ENCODE results near the gene MPZL1. TPM values are rescaled to one million over a fixed set of nuclear protein-coding genes. Genes with fewer than 3 reads are reported as not detected.
A peak's percentile ranks its signal among the peaks of the same experiment; 100 is the strongest.

The MPZL1 gene
- total RNA-seq, 1 donor from 2014 or later, result 85.5 TPM

DNA sequence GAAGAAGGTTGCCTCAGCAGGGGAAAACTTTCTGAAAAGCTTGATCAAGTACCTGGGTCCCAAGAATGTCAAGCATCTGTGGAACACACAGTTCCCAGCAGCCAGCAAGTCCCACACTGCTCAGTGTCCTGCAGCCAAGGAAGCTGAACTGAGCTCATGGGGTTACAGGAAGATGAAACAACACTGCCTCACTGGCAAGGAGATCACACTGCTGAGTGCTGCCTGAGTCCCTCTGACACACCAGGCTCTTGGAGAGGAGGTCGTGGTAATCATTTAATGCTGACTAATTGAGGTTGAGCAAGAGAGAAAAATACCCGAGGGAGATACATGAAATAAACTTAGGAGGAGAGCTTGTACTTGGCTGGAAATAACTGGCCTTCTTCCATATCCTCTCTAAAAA is 75.2 kb downstream of the MPZL1 start:
- no peak overlapping the region for H3K4me3 ChIP-seq (ENCODE audit: low read depth, low read length)
- DNase-seq (ENCODE audit: low read depth), result peak; percentile 97
- H3K27me3 ChIP-seq (ENCODE audit: control insufficient read depth, insufficient read depth, low read length), result no peaks in the 10 kb centered on the region
- TF ChIP-seq, protein P1, sequence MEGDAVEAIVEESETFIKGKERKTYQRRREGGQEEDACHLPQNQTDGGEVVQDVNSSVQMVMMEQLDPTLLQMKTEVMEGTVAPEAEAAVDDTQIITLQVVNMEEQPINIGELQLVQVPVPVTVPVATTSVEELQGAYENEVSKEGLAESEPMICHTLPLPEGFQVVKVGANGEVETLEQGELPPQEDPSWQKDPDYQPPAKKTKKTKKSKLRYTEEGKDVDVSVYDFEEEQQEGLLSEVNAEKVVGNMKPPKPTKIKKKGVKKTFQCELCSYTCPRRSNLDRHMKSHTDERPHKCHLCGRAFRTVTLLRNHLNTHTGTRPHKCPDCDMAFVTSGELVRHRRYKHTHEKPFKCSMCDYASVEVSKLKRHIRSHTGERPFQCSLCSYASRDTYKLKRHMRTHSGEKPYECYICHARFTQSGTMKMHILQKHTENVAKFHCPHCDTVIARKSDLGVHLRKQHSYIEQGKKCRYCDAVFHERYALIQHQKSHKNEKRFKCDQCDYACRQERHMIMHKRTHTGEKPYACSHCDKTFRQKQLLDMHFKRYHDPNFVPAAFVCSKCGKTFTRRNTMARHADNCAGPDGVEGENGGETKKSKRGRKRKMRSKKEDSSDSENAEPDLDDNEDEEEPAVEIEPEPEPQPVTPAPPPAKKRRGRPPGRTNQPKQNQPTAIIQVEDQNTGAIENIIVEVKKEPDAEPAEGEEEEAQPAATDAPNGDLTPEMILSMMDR (IDR thresholded peaks at IDR 0.05; ENCODE audit: insufficient read depth, low read length, poor library complexity, severe bottlenecking), result peak; percentile 16
- no peaks in the 10 kb centered on the region for H3K36me3 ChIP-seq (ENCODE audit: control insufficient read depth, insufficient read depth, low read length)

DNA sequence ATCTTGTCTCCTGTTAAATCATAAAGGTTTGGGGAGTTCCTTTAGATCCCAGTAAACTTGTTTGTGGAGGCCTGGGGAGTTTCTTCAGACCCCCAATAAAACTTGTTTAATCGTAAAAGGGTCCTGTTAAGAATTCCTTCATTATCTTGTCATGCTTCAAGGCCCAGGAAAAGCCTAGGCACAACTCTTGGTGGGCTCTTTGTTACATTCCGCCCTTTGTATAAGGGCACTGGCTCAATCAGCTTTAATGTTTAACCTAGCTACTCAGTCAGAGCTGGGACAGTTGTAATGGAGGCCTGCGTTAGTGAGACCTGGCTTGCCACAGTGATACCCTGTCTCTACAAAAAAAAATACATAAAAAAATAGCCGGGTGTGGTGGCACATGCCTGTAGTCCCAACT is 77.2 kb downstream of the MPZL1 start:
- no peak for DNase-seq (ENCODE audit: low read depth)
- H3K27me3 ChIP-seq (ENCODE audit: control insufficient read depth, insufficient read depth, low read length), result no peaks in the 10 kb centered on the region
- H3K4me3 ChIP-seq (ENCODE audit: low read depth, low read length), result no peak overlapping the region
- H3K36me3 ChIP-seq (ENCODE audit: control insufficient read depth, insufficient read depth, low read length), result no peaks in the 10 kb centered on the region
- TF ChIP-seq, protein P1 (IDR thresholded peaks at IDR 0.05; ENCODE audit: insufficient read depth, low read length, poor library complexity, severe bottlenecking), result no peak

DNA sequence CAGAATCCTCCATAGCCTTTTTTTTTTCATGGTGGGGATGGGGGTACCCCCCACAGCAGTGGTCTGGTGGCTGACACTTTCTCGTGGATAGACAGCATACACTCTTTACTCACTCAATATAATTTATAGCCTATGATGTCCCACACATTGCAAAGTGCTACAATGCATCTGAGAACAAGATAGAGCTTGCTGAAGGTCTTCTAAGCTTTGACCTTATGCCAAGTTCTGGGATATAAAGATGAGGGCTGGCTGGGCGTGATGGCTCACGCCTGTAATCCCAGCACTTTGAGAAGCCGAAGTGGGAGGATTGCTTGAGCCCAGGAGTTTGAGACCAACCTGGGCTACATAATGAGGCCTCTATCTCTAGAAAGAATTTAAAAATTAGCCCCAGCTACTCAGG is 78.0 kb downstream of the MPZL1 start:
- TF ChIP-seq, protein P1 (IDR thresholded peaks at IDR 0.05; ENCODE audit: insufficient read depth, low read length, poor library complexity, severe bottlenecking), result no peak
- DNase-seq (ENCODE audit: low read depth), result no peak
- no peaks in the 10 kb centered on the region for H3K27me3 ChIP-seq (ENCODE audit: control insufficient read depth, insufficient read depth, low read length)
- H3K36me3 ChIP-seq (ENCODE audit: control insufficient read depth, insufficient read depth, low read length), result no peaks in the 10 kb centered on the region
- no peak overlapping the region for H3K4me3 ChIP-seq (ENCODE audit: low read depth, low read length)

DNA sequence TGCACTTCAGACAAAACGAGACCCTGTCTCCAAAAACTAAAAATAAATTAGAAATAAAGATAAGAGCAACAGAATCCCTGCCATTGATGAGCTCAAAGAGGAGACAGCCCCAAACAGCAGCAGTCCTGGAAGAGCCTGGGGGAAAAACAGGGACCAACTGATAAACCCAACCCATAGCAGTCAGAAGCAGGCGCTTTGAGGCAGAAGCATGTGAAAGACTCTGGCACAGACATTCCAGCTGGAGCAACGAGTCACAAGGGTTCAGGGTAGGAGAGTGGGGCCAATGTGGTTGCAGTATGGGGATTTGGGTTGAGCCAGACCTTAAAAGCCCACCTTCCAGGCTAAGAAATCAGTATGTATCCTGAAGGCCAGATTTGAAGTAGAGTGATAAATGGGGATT is 78.5 kb downstream of the MPZL1 start:
- no peak overlapping the region for H3K4me3 ChIP-seq (ENCODE audit: low read depth, low read length)
- H3K36me3 ChIP-seq (ENCODE audit: control insufficient read depth, insufficient read depth, low read length), result no peaks in the 10 kb centered on the region
- no peaks in the 10 kb centered on the region for H3K27me3 ChIP-seq (ENCODE audit: control insufficient read depth, insufficient read depth, low read length)
- TF ChIP-seq, protein P1 (IDR thresholded peaks at IDR 0.05; ENCODE audit: insufficient read depth, low read length, poor library complexity, severe bottlenecking), result no peak
- no peak for DNase-seq (ENCODE audit: low read depth)

DNA sequence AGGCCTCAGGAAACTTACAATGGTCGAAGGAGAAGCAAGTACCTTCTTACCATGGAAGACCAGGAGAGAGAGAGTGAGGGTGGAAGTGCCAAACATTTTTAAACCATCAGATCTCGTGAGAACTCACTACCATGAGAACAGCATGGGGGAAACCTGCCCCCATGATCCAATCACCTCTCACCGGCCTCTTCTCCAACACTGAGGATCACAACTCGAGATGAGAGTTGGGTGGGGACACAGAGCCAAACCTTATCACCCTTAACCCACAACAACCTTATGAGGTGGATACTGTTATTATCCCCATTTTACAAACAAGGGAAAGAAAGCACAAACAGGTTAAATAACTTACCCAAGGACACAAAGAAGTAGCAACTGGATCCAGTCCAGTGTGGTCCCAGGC is 80.5 kb downstream of the MPZL1 start:
- no peaks in the 10 kb centered on the region for H3K27me3 ChIP-seq (ENCODE audit: control insufficient read depth, insufficient read depth, low read length)
- DNase-seq (ENCODE audit: low read depth), result no peak
- H3K4me3 ChIP-seq (ENCODE audit: low read depth, low read length), result no peak overlapping the region
- TF ChIP-seq, protein P1 (IDR thresholded peaks at IDR 0.05; ENCODE audit: insufficient read depth, low read length, poor library complexity, severe bottlenecking), result no peak
- H3K36me3 ChIP-seq (ENCODE audit: control insufficient read depth, insufficient read depth, low read length), result no peaks in the 10 kb centered on the region

DNA sequence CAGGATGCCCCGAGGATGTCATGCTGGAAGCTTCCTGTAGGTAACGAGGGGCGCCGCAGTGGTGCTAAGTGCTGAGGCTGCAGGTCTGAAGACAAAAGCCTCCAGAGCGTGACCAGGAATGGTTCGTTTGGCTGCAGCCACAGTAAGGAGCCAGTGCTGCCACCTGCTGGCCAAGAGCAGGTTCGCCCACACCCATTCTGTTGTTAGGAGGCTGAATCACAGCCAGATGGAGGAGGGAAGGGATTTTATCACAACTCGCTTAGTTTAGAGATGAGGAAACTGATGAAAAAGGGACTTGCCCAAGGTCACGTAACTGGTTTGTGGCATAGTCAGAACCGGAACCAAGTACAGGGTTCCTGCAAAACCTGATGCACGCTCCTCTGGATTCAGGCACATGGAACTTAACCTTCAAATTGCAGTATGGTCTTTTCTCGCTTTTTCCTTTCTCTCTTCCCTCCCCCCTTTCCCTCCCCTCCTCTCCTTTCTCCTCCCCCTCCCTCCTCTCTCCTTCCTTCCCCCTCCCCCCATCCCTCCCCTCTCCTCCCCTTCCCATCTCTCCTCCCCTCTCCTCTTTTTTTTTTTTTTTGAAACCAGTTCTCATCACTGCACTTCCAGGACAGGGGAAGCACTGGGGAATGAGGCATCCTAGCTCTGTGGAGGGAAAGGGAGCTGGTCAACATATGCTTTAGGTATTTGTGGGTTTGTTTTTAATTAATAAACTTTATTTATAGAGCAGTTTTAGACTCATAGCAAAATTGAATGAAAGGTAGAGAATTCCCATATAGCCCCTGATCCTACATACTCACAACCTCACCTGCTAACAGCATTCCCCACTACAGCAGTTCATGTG is 81.8 kb downstream of the MPZL1 start:
- TF ChIP-seq, protein P1 (IDR thresholded peaks at IDR 0.05; ENCODE audit: insufficient read depth, low read length, poor library complexity, severe bottlenecking), result peak; percentile 95

More for the DNA sequence above, 81.8 kb downstream of the MPZL1 start:
- DNase-seq (ENCODE audit: low read depth), result peak; percentile 70
- no peaks in the 10 kb centered on the region for H3K27me3 ChIP-seq (ENCODE audit: control insufficient read depth, insufficient read depth, low read length)
- H3K36me3 ChIP-seq (ENCODE audit: control insufficient read depth, insufficient read depth, low read length), result no peaks in the 10 kb centered on the region
- H3K4me3 ChIP-seq (ENCODE audit: low read depth, low read length), result no peak overlapping the region
